HepG2 (cell line): Measurements from ENCODE around the gene NUAK1.

Experiments
- HDAC6 ChIP-seq: fragments of 200-600 bp; sonication (generic); IDR thresholded peaks from 2 replicates; pipeline ENCODE4 v1.7.0; 2017; ENCODE audit warnings: mild to moderate bottlenecking, antibody characterized with exemption, low read length, low read depth
- KDM1A ChIP-seq: IDR thresholded peaks from 2 replicates; pipeline ENCODE4 v1.6.1; 2016; ENCODE audit warnings: missing compliant biosample characterization
- MAFF ChIP-seq: IDR thresholded peaks from 2 replicates; pipeline ENCODE4 v1.6.1; 2011; ENCODE audit warnings: low read depth, low read length, improper control_type of control experiment
- NCOR1 ChIP-seq: fragments of 200-600 bp; sonication (generic); IDR thresholded peaks from 2 replicates; pipeline ENCODE4 v1.7.0; 2017; ENCODE audit warnings: antibody characterized with exemption, low read length, borderline replicate concordance
- PBX3 ChIP-seq: sonication (generic); formaldehyde crosslinking; IDR thresholded peaks from 2 replicates; pipeline ENCODE4 v1.8.1; 2023; ENCODE audit warnings: missing genetic modification reagents, inconsistent platforms, borderline replicate concordance
- POLR2A ChIP-seq, 2 experiments: IDR thresholded peaks; 2 replicates each; pipeline ENCODE4 v1.6.1; 2011; ENCODE audit warnings: low read depth in 2 of 2, low read length in 2 of 2, mild to moderate bottlenecking in 1 of 2, moderate library complexity in 1 of 2; ENCODE audit not compliant: insufficient read depth in 1 of 2
- POLR2AphosphoS5 ChIP-seq: IDR thresholded peaks from 2 replicates; pipeline ENCODE4 v1.6.1; 2012; ENCODE audit warnings: low read depth, low read length
- RNF219 ChIP-seq: sonication (generic); formaldehyde crosslinking; IDR thresholded peaks from 2 replicates; pipeline ENCODE4 v1.5.0; 2020; ENCODE audit warnings: mild to moderate bottlenecking, missing genetic modification reagents
- TRAFD1 ChIP-seq: sonication (generic); formaldehyde crosslinking; IDR thresholded peaks from 2 replicates; pipeline ENCODE4 v1.5.1; 2020; ENCODE audit warnings: missing genetic modification reagents, mild to moderate bottlenecking, borderline replicate concordance

GRCh38 chr12:106187155-106187789, 48.5 kb upstream of the NUAK1 start:
- TF ChIP-seq MAFF (no peak), POLR2AphosphoS5 (no peak), TRAFD1 (no peak), PBX3 (CRISPR knock-in tag) (no peak), HDAC6 (no peak), NCOR1 (no peak), KDM1A (CRISPR knock-in tag) (no peak), RNF219 (CRISPR knock-in tag) (no peak), POLR2A (IDR thresholded peaks at IDR 0.05; ENCODE audit: insufficient read depth in 1 of 2, low read depth in 2 of 2, low read length in 2 of 2) (no peak)
